Measurements from ENCODE around the gene SMIM24. TPM values are rescaled to one million over a fixed set of nuclear protein-coding genes. Genes with fewer than 3 reads are reported as not detected.

The SMIM24 gene
- total and polyA plus RNA-seq, 7 donors: 0.10 to 0.53 (median 0.49) TPM; not detected in 4

GRCh38 chr19:3482507-3483225 lies 2.3 kb upstream of the SMIM24 start:
- peaks cover 0 to 41% (median 16%) of the 10 kb centered on the region in 3 donors for H3K27me3 ChIP-seq (ENCODE audit: insufficient read depth in 3 of 3, low read length in 2 of 3)

DNA sequence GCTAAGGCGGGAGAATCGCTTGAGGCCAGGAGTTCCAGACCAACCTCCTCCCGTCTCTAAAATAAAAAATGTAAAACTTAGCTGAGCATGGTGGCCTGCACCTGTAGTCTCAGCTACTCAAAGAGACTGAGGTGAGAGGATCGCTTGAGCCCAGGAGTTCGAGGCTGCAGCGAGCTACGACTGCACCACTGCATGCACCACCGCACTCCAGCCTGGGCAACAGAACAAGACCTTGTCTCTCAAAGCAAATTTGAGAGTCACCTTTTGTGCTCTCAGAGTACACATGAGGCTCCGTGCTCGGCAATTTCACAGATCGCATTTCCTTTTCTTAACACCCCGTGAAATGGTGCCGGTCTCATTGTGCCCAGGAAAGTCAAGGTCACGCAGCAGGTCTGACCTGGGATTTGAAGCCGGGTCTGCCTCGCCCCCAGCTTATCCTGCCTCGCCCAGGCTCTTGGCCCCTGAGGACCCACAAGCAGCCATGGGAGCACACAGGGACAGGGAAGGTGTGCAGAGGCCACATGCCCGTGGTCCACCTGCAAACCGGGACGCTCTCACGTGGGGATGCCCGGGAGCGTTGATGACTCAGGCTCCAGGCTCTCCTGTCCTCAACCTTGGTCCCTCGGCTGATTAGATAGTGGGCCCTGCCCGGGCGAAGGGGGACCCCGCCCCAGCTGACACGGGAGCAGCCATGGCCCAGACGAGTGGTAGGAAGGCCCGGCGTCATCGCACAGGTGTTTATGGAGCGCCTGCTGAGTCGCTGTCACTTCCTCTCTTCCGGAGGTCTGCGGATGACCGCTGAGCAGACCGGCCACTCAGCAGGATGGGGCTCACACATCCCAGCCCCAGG lies 1.1 kb upstream of the SMIM24 start:
- WGBS, 3 donors: 22 to 31% (median 28%) methylated on average over 38 of the region's 38 CpGs
- DNase-seq (no peak), ATAC-seq (no peak)
- Histone ChIP-seq H3K9me3 (no peaks in the 10 kb centered on the region), H3K27me3 (ENCODE audit: insufficient read depth in 3 of 3, low read length in 2 of 3) (peaks cover 0 to 41% (median 17%) of the 10 kb centered on the region in 3 donors), H3K27ac (no peak overlapping the region), H3K4me3 (no peak overlapping the region), H3K36me3 (ENCODE audit: insufficient read depth in 1 of 2, low read depth in 1 of 2) (no peaks in the 10 kb centered on the region), H3K4me1 (no peaks in the 10 kb centered on the region)
- intact Hi-C loops (cut with DNase I): loop anchor here in 1 of 2 donors (10.0 kb wide), 1 partner anchor 257 kb away; the partner anchor contains the start of gene CELF5
- TF ChIP-seq CTCF (IDR thresholded peaks at IDR 0.05): no peak

More at GRCh38 chr19:3482507-3483225, 2.3 kb upstream of the SMIM24 start:
- no peaks in the 10 kb centered on the region for H3K9me3 ChIP-seq
- no peak for TF ChIP-seq CTCF (IDR thresholded peaks at IDR 0.05)
- ATAC-seq (no peak), DNase-seq (no peak)
- no peak overlapping the region for H3K27ac ChIP-seq
- H3K36me3 ChIP-seq (ENCODE audit: insufficient read depth in 1 of 2, low read depth in 1 of 2): no peaks in the 10 kb centered on the region
- intact Hi-C loops (cut with DNase I): loop anchor here in 1 of 2 donors (10.0 kb wide), 1 partner anchor 258 kb away; the partner anchor contains the start of gene CELF5
- H3K4me3 ChIP-seq: no peak overlapping the region
- WGBS, 3 donors: 52 to 60% (median 54%) methylated on average over 41 to 49 of the region's 49 CpGs
- H3K4me1 ChIP-seq: no peaks in the 10 kb centered on the region

DNA sequence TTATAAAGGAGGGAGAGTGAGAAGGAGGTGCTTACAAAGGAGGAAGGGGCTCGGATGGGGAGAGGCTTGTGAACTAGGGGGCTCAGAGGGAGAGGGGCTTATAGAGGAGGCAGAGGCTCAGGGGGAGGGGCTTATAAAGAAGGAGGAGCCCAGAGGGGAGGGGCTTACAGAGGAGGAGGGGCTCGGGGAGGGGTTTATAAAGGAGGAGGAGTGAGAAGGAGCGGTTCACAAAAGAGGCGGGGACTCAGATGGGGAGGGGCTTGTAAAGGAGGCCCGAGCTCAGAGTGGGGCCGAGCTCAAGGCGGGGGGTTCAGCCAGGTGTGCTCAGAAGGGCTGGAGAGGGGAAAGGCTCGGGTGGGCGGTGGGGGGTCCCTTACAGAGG lies 500 bp downstream of the SMIM24 start:
- ATAC-seq: peak in 2 of 4 donors; percentile 25 to 50
- no peak overlapping the region for H3K27ac ChIP-seq
- H3K27me3 ChIP-seq (ENCODE audit: insufficient read depth in 3 of 3, low read length in 2 of 3): peaks cover 0 to 45% (median 17%) of the 10 kb centered on the region in 3 donors
- no peaks in the 10 kb centered on the region for H3K36me3 ChIP-seq (ENCODE audit: insufficient read depth in 1 of 2, low read depth in 1 of 2)
- no peak for DNase-seq
- no peaks in the 10 kb centered on the region for H3K4me1 ChIP-seq
- H3K9me3 ChIP-seq: no peaks in the 10 kb centered on the region
- WGBS, 3 donors: 32 to 38% (median 37%) methylated on average over 5 to 9 of the region's 9 CpGs
- no peak overlapping the region for H3K4me3 ChIP-seq
- intact Hi-C loops (cut with DNase I): loop anchor here in 1 of 2 donors (10.0 kb wide), 1 partner anchor 255 kb away; the partner anchor contains the start of gene CELF5
- no peak for TF ChIP-seq CTCF (IDR thresholded peaks at IDR 0.05)

- H3K27me3 ChIP-seq (ENCODE audit: insufficient read depth in 3 of 3, low read length in 2 of 3): peaks cover 0 to 45% (median 17%) of the 10 kb centered on the region in 3 donors
- 28 to 37% (median 34%) methylated on average over 7 of the region's 7 CpGs for WGBS, 3 donors
- no peak overlapping the region for H3K4me3 ChIP-seq
- intact Hi-C loops (cut with DNase I): no loop called here
- no peaks in the 10 kb centered on the region for H3K9me3 ChIP-seq
- no peak for TF ChIP-seq CTCF (IDR thresholded peaks at IDR 0.05)
- H3K4me1 ChIP-seq: no peaks in the 10 kb centered on the region
- no peak overlapping the region for H3K27ac ChIP-seq
- ATAC-seq (peak in 3 of 4 donors; percentile 42 to 68 (median 61)), DNase-seq (no peak)
- H3K36me3 ChIP-seq (ENCODE audit: insufficient read depth in 1 of 2, low read depth in 1 of 2): no peaks in the 10 kb centered on the region
Observed at GRCh38 chr19:3479177-3479833, 1.0 kb downstream of the SMIM24 start.
